K562 (cell line): ENCODE measurements around the gene GRIN1. TPM values are rescaled to one million over a fixed set of nuclear protein-coding genes. Genes with fewer than 3 reads are reported as not detected.

Source experiments
- E2F1 ChIP-seq: sonication (generic); formaldehyde crosslinking; IDR thresholded peaks from 2 replicates; pipeline ENCODE4 v1.8.1; 2023; ENCODE audit warnings: mild to moderate bottlenecking, missing genetic modification reagents, moderate library complexity
- ELF2 ChIP-seq: fragments of 250-450 bp; sonication (Bioruptor Pico); IDR thresholded peaks from 2 replicates; pipeline ENCODE4 v1.5.0; 2021; ENCODE audit warnings: mild to moderate bottlenecking
- ESRRA ChIP-seq: fragments of 450-650 bp; IDR thresholded peaks from 2 replicates; pipeline ENCODE4 v1.6.1; 2014; ENCODE audit warnings: low read depth, mild to moderate bottlenecking, moderate library complexity, borderline replicate concordance
- FOXK1 ChIP-seq: sonication (generic); formaldehyde crosslinking; IDR thresholded peaks from 2 replicates; pipeline ENCODE4 v1.8.0; 2022; ENCODE audit warnings: missing genetic modification reagents, mild to moderate bottlenecking, borderline replicate concordance
- HCFC1 ChIP-seq: IDR thresholded peaks from 2 replicates; pipeline ENCODE4 v1.6.1; 2012; ENCODE audit warnings: low read depth, low read length, improper control_type of control experiment
- JUN ChIP-seq, 2 experiments: sonication (generic) in 1 of 2; formaldehyde crosslinking in 1 of 2; IDR thresholded peaks; 2 replicates each; pipeline versions ENCODE4 v1.6.1 to v1.8.0; 2012 to 2022; ENCODE audit warnings: borderline replicate concordance in 2 of 2, mild to moderate bottlenecking in 2 of 2, improper control_type of control experiment in 1 of 2, low read depth in 1 of 2, low read length in 1 of 2, missing genetic modification reagents in 1 of 2
- MBD2 ChIP-seq: sonication (generic); IDR thresholded peaks from 2 replicates; pipeline ENCODE4 v1.6.1; 2016; ENCODE audit warnings: low read depth, borderline replicate concordance
- MTA1 ChIP-seq: fragments of 450-650 bp; IDR thresholded peaks from 2 replicates; pipeline ENCODE4 v1.6.1; 2017; ENCODE audit warnings: borderline replicate concordance
- PCBP1 ChIP-seq: fragments of 200-400 bp; formaldehyde crosslinking; IDR thresholded peaks from 2 replicates; pipeline ENCODE4 v1.6.1; 2018; ENCODE audit warnings: mild to moderate bottlenecking, low read depth, low read length; ENCODE audit not compliant: poor library complexity, severe bottlenecking
- PHF20 ChIP-seq: fragments of 450-650 bp; IDR thresholded peaks from 2 replicates; pipeline ENCODE4 v1.6.1; 2018; ENCODE audit not compliant: partially characterized antibody
- POLR2A ChIP-seq: fragments of 450-650 bp; conservative IDR thresholded peaks from 2 replicates; pipeline ENCODE4 v1.6.1; 2016
- ZBTB12 ChIP-seq: fragments of 250-450 bp; sonication (Bioruptor Pico); IDR thresholded peaks from 2 replicates; pipeline ENCODE4 v1.4.0; 2020
- ZBTB2 ChIP-seq: fragments of 450-650 bp; IDR thresholded peaks from 2 replicates; pipeline ENCODE4 v1.6.1; 2016; ENCODE audit warnings: antibody characterized with exemption
- ZFX ChIP-seq: sonication (generic); formaldehyde crosslinking; IDR thresholded peaks from 2 replicates; pipeline ENCODE4 v1.8.0; 2022; ENCODE audit warnings: mild to moderate bottlenecking, missing genetic modification reagents, moderate library complexity
- polyA plus RNA-seq, 8 experiments: library from polyadenylated mRNA; depleted of rRNA in 4 of 8; stranded (reverse) in 5 of 8; unstranded in 3 of 8; fragments of >200 nt; fragmentation: Nextera tagmentation in 2 of 8; fragmentation: Illumina TruSeq in 1 of 8; extraction: Ambion mirVana in 2 of 8; extraction: Trizol in 1 of 8; gene quantifications; 2 replicates each; pipeline versions ENCODE4 v1.2.1 to v1.2.3, GENCODE V29; 2011 to 2014; ENCODE audit warnings: inconsistent platforms in 1 of 8, missing spikeins in 1 of 8
- total RNA-seq, 7 experiments: library from RNA; depleted of rRNA in 6 of 7; stranded (reverse); fragments of >200 nt in 6 of 7; fragmentation: Illumina TruSeq in 2 of 7; extraction: Trizol in 2 of 7; gene quantifications; 2 replicates each; pipeline versions ENCODE4 v1.2.1 to v1.2.3, GENCODE V29; 2011 to 2021; ENCODE audit warnings: low replicate concordance in 1 of 7
- TF ChIP-seq, protein P1 (sequence below), 3 experiments: fragments of 200-800 bp in 1 of 3; fragments of 250-450 bp in 1 of 3; fragments of 450-650 bp in 1 of 3; sonication (Bioruptor Pico) in 1 of 3; sonication (Bioruptor generic) in 1 of 3; formaldehyde crosslinking in 1 of 3; IDR thresholded peaks; 2 replicates each; pipeline versions ENCODE4 v1.6.1 to v1.8.0; 2016 to 2022; ENCODE audit warnings: mild to moderate bottlenecking in 2 of 3, missing genetic modification characterization in 2 of 3, missing compliant biosample characterization in 1 of 3, moderate library complexity in 1 of 3
- TF ChIP-seq, protein P2 (sequence below): fragments of 450-650 bp; IDR thresholded peaks from 2 replicates; pipeline ENCODE4 v1.6.1; 2017; ENCODE audit warnings: antibody characterized with exemption

Gene GRIN1
- total and polyA plus RNA-seq, 9 of the 15 experiments (the other 6 are each of a cell fraction or from before 2014, with no cell fraction given): 0.03 to 0.35 (median 0.16) TPM; not detected in 6

DNA sequence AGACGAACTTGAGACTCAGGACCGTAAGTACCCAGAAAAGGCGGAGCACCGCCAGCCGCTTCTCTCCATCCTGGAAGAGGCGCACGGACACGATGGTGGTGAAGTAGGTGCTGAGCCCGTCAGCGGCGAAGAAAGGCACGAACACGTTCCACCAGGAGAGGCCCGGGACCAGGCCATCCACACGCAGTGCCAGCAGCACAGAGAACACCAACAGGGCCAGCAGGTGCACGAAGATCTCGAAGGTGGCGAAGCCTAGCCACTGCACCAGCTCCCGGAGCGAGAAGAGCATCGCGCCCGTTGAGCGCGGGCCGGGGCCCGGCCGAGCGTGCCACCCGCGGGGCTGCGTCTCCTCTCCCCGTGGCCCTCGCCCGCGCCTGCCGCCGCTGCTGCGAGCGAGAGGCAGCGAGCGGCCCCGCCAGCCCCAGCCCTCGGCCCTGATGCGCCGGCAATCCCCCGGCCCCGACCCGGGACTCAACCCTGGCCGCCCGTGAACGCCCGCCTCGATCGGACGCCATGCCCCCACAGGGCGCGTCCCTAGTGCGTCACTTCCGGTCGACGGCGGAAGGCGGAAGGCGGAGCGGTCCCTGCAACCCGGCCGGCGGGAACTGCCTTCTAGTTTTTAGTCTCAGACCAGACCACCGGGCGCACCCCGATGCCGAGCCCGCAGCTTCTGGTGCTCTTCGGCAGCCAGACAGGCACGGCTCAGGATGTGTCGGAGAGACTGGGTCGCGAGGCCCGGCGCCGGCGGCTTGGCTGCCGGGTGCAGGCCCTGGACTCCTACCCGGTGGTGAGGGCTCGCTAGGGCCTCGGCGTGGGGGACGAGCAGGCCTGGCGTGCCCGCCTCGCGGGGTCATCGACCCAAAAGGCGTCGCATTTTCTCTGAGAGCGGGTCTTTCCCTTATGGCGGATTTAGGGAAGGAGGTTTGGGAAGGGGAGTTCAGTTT is 66.4 kb downstream of the GRIN1 start, which contains the start of the genes NDOR1 and TMEM203 (continued):
- peak; percentile 86 for TF ChIP-seq HCFC1
- TF ChIP-seq ZBTB2: no peak
- TF ChIP-seq, protein P1, sequence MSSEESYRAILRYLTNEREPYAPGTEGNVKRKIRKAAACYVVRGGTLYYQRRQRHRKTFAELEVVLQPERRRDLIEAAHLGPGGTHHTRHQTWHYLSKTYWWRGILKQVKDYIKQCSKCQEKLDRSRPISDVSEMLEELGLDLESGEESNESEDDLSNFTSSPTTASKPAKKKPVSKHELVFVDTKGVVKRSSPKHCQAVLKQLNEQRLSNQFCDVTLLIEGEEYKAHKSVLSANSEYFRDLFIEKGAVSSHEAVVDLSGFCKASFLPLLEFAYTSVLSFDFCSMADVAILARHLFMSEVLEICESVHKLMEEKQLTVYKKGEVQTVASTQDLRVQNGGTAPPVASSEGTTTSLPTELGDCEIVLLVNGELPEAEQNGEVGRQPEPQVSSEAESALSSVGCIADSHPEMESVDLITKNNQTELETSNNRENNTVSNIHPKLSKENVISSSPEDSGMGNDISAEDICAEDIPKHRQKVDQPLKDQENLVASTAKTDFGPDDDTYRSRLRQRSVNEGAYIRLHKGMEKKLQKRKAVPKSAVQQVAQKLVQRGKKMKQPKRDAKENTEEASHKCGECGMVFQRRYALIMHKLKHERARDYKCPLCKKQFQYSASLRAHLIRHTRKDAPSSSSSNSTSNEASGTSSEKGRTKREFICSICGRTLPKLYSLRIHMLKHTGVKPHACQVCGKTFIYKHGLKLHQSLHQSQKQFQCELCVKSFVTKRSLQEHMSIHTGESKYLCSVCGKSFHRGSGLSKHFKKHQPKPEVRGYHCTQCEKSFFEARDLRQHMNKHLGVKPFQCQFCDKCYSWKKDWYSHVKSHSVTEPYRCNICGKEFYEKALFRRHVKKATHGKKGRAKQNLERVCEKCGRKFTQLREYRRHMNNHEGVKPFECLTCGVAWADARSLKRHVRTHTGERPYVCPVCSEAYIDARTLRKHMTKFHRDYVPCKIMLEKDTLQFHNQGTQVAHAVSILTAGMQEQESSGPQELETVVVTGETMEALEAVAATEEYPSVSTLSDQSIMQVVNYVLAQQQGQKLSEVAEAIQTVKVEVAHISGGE (CRISPR knock-in tag; IDR thresholded peaks at IDR 0.05): peak; percentile 82 to 95 (median 91); a peak in 5 of 6 replicates
- TF ChIP-seq, protein P2, sequence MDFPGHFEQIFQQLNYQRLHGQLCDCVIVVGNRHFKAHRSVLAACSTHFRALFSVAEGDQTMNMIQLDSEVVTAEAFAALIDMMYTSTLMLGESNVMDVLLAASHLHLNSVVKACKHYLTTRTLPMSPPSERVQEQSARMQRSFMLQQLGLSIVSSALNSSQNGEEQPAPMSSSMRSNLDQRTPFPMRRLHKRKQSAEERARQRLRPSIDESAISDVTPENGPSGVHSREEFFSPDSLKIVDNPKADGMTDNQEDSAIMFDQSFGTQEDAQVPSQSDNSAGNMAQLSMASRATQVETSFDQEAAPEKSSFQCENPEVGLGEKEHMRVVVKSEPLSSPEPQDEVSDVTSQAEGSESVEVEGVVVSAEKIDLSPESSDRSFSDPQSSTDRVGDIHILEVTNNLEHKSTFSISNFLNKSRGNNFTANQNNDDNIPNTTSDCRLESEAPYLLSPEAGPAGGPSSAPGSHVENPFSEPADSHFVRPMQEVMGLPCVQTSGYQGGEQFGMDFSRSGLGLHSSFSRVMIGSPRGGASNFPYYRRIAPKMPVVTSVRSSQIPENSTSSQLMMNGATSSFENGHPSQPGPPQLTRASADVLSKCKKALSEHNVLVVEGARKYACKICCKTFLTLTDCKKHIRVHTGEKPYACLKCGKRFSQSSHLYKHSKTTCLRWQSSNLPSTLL: no peak
- peak; percentile 98 for TF ChIP-seq ZBTB12 (CRISPR knock-in tag)
- TF ChIP-seq FOXK1 (CRISPR knock-in tag): 0 out of 2 replicates have a peak, but pooled peaks have one; percentile 64
- TF ChIP-seq JUN (IDR thresholded peaks at IDR 0.05; ENCODE audit: borderline replicate concordance, low read depth, low read length): peak; percentile 38; the same call in 1 of the 2 replicates
- TF ChIP-seq JUN (CRISPR knock-in tag; IDR thresholded peaks at IDR 0.05; ENCODE audit: borderline replicate concordance): no peak
- TF ChIP-seq PCBP1: peak; percentile 79
- peak; percentile 99 for TF ChIP-seq PHF20
- peak; percentile 79 for TF ChIP-seq E2F1 (CRISPR knock-in tag)
- peak; percentile 98 for TF ChIP-seq ELF2
- TF ChIP-seq MTA1: peak; percentile 98
- peak; percentile 75 for TF ChIP-seq MBD2
- peak; percentile 88 for TF ChIP-seq ZFX (CRISPR knock-in tag)
- peak; percentile 65 for TF ChIP-seq ESRRA
- TF ChIP-seq POLR2A: peak; percentile 85
